Lower leg skin (tissue), 4 donors: ENCODE results near the gene HOXA5. TPM values are rescaled to one million over a fixed set of nuclear protein-coding genes. Genes with fewer than 3 reads are reported as not detected.

ENCODE experiments used
- DNase-seq, 2 donors: peaks; one replicate each; pipeline ENCODE4 v3.0.0-alpha.2; 2019; ENCODE audit warnings: low spot score in 2 of 2
- H3K4me3 ChIP-seq: fragments of 200-600 bp; sonication (generic); 2 replicates; pipeline ENCODE4 v1.5.1; 2017; ENCODE audit warnings: mild to moderate bottlenecking, low read depth; ENCODE audit not compliant: poor library complexity, severe bottlenecking
- CTCF ChIP-seq, 3 donors: fragments of 450-650 bp; IDR thresholded peaks; one replicate each; pipeline ENCODE4 v1.5.1; 2016; ENCODE audit warnings: antibody characterized with exemption in 3 of 3, mild to moderate bottlenecking in 3 of 3, moderate library complexity in 2 of 3
- POLR2A ChIP-seq, 2 donors: fragments of 450-650 bp; IDR thresholded peaks; one replicate each; pipeline ENCODE4 v1.6.1; 2016 to 2017; ENCODE audit warnings: antibody characterized with exemption in 2 of 2, mild to moderate bottlenecking in 1 of 2, moderate library complexity in 1 of 2
- WGBS, 2 donors: methylation state at CpG; one replicate each; pipeline ENCODE4 v1.1.5; 2018; 5-methylcytosine and 5-hydroxymethylcytosine counted together
- intact Hi-C: fragments of 100-400 bp; cut with DNase I; formaldehyde crosslinking; loops from one replicate; pipeline ENCODE4 v1.15.0; 2023; ENCODE audit warnings: low total_unique reads
- total RNA-seq, 4 donors: library from RNA; depleted of rRNA; stranded (reverse); fragments of >200 nt; gene quantifications; one replicate each; pipeline ENCODE4 v1.1.0, GENCODE V29; 2016

Gene HOXA5
- total RNA-seq, 4 donors from 2014 or later, result 5.1 to 15.1 (median 6.1) TPM

- 51 to 57% methylated on average over 3 of the region's 3 CpGs for WGBS, 2 donors
- no peak for TF ChIP-seq POLR2A (IDR thresholded peaks at IDR 0.05)
- TF ChIP-seq CTCF (IDR thresholded peaks at IDR 0.05), result no peak
- H3K4me3 ChIP-seq, result no peak overlapping the region
- no peak for DNase-seq
- intact Hi-C loops, result no loop called here
These were observed 16.7 kb downstream of the HOXA5 start for GRCh38 chr7:27126596-27127327.

GRCh38 chr7:27125986-27126394 is 17.5 kb downstream of the HOXA5 start:
- WGBS, 2 donors, result 80 to 81% methylated on average over 5 of the region's 5 CpGs
- no peak overlapping the region for H3K4me3 ChIP-seq
- intact Hi-C loops, result no loop called here
- DNase-seq, result no peak
- TF ChIP-seq POLR2A (IDR thresholded peaks at IDR 0.05), result no peak
- no peak for TF ChIP-seq CTCF (IDR thresholded peaks at IDR 0.05)

GRCh38 chr7:27124902-27125689 is 18.4 kb downstream of the HOXA5 start:
- intact Hi-C loops, result loop anchor here (5.0 kb wide), 1 partner anchor 1587 kb away; no protein-coding TSS in a partner anchor
- no peak overlapping the region for H3K4me3 ChIP-seq
- WGBS, 2 donors, result 81 to 84% methylated on average over 8 of the region's 8 CpGs
- TF ChIP-seq CTCF (IDR thresholded peaks at IDR 0.05), result no peak
- TF ChIP-seq POLR2A (IDR thresholded peaks at IDR 0.05), result no peak
- peak in 1 of 2 donors; percentile 50 for DNase-seq

GRCh38 chr7:27124096-27124901 is 19.2 kb downstream of the HOXA5 start:
- intact Hi-C loops, result loop anchor here (5.0 kb wide), 1 partner anchor 1588 kb away; no protein-coding TSS in a partner anchor
- DNase-seq, result peak in 1 of 2 donors; percentile 54
- 82 to 85% methylated on average over 43 of the region's 43 CpGs for WGBS, 2 donors

More at GRCh38 chr7:27124096-27124901, 19.2 kb downstream of the HOXA5 start:
- no peak overlapping the region for H3K4me3 ChIP-seq
- TF ChIP-seq POLR2A (IDR thresholded peaks at IDR 0.05), result no peak
- TF ChIP-seq CTCF (IDR thresholded peaks at IDR 0.05), result no peak
